IPS DF 4.7 (cell line): ENCODE results near the gene EFEMP2.

Experiments
- DNase-seq: peaks from one replicate; pipeline ENCODE4 v3.0.0-alpha.2; 2013; ENCODE audit warnings: low spot score; ENCODE audit errors: extremely low read depth

The EFEMP2 gene

GRCh38 chr11:65872586-65873317 is at the start of gene EFEMP2:
EFEMP2 (minus strand) TSS chr11:65872800; CDS start chr11:65872354, 446 bp downstream.
- no peak for DNase-seq

- DNase-seq = no peak
Measured at GRCh38 chr11:65921876-65922275, 49.3 kb upstream of the EFEMP2 start.

GRCh38 chr11:65921033-65921555 is 48.5 kb upstream of the EFEMP2 start:
- DNase-seq = no peak

GRCh38 chr11:65920372-65920802 is 47.8 kb upstream of the EFEMP2 start:
- no peak for DNase-seq

GRCh38 chr11:65919573-65920371 is 47.2 kb upstream of the EFEMP2 start:
- no peak for DNase-seq

GRCh38 chr11:65919141-65919572 is 46.6 kb upstream of the EFEMP2 start, which contains the start of gene DRAP1:
DRAP1 (plus strand) TSS chr11:65919426; CDS start chr11:65919502, 76 bp downstream.
- DNase-seq = peak; percentile 56

GRCh38 chr11:65918211-65919140 is 45.9 kb upstream of the EFEMP2 start, which contains the start of gene C11orf68:
C11orf68 (minus strand) TSS chr11:65919062; CDS start chr11:65919031, 31 bp downstream.
- DNase-seq = no peak

GRCh38 chr11:65917434-65918210 is 45.0 kb upstream of the EFEMP2 start:
- no peak for DNase-seq

GRCh38 chr11:65917077-65917433 is 44.5 kb upstream of the EFEMP2 start:
- no peak for DNase-seq

GRCh38 chr11:65916391-65916790 is 43.8 kb upstream of the EFEMP2 start:
- DNase-seq = no peak

- DNase-seq = no peak
Measured at GRCh38 chr11:65915821-65916251, 43.2 kb upstream of the EFEMP2 start.

- DNase-seq = no peak
Measured at GRCh38 chr11:65915101-65915820, 42.7 kb upstream of the EFEMP2 start.

GRCh38 chr11:65912845-65913244 is 40.2 kb upstream of the EFEMP2 start:
- DNase-seq = no peak

- no peak for DNase-seq
Measured at GRCh38 chr11:65911682-65912568, 39.3 kb upstream of the EFEMP2 start.

- no peak for DNase-seq
Measured at GRCh38 chr11:65907878-65908277, 35.3 kb upstream of the EFEMP2 start.

GRCh38 chr11:65906602-65907001 is 34.0 kb upstream of the EFEMP2 start:
- DNase-seq = no peak

- DNase-seq = no peak
Measured at GRCh38 chr11:65903715-65904114, 31.1 kb upstream of the EFEMP2 start.

GRCh38 chr11:65903068-65903481 is 30.5 kb upstream of the EFEMP2 start:
- no peak for DNase-seq

GRCh38 chr11:65900899-65901180 is 28.2 kb upstream of the EFEMP2 start:
- no peak for DNase-seq
